ENCODE data around the gene FUT2.

FUT2 gene

GRCh38 chr19:48751845-48752495 is 56.2 kb downstream of the FUT2 start:
- no peak for DNase-seq (ENCODE audit: low read depth)

DNA sequence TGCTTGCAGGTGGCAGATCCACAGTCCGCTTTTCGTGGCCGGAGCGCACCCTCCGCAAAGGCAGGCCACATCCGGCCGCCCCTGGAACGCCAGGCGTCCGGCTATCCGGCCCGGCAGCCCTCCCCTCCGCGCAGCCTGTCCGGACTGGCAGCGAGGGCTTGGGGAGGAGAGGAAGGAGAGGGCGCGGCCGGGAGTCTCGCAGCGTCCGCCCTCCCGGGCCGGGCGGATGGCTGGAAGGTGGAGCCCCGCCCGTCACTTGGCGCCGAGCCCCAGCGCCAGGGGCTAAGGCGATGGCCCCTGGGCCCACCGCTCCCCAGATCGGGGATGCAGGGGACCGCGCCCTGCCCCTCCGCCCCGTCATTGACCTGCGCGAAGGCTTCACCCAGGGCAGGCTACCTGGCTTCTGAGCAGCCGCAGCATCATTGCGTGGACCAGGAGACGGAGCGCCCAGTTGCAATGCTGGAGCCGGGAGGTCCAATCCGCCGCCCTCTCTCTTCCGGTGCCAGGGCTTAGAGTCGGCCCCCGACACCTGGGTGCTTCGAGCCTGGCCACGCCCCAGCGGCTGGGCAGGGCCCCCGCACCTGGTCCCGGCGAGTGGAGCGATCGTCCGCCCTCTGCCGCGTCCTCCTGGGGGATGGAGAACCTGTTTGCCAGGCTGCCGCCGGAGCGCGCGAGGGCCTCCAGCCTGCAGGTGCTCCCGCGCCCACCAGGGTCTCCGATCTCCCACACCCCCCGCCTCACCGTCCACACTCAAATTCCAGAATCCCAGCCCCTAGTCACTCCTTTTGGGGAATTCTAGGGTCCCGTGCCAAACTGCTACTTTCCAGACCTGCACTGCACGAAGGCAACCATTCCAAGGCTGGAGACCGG is 57.0 kb downstream of the FUT2 start, which contains the start of gene FUT1:
Gene FUT1, minus strand, starts transcription at position 146 of the 870 bp plus-strand sequence. CDS start 1,360 bp downstream, outside the sequence.
- DNase-seq (ENCODE audit: low read depth): no peak

- DNase-seq (ENCODE audit: low read depth): no peak
These were observed 59.4 kb downstream of the FUT2 start, which contains the start of gene FGF21 for GRCh38 chr19:48755084-48755641. Gene FGF21 (plus strand): TSS chr19:48755524. CDS start chr19:48756237, 713 bp downstream.
